ENCODE measurements around the gene WNK4.
"Not testable (repeated sequence)": the region's sequence is repeated elsewhere in the genome, so short reads cannot be mapped to it uniquely, and the experiment has no call there.

Gene WNK4

DNA sequence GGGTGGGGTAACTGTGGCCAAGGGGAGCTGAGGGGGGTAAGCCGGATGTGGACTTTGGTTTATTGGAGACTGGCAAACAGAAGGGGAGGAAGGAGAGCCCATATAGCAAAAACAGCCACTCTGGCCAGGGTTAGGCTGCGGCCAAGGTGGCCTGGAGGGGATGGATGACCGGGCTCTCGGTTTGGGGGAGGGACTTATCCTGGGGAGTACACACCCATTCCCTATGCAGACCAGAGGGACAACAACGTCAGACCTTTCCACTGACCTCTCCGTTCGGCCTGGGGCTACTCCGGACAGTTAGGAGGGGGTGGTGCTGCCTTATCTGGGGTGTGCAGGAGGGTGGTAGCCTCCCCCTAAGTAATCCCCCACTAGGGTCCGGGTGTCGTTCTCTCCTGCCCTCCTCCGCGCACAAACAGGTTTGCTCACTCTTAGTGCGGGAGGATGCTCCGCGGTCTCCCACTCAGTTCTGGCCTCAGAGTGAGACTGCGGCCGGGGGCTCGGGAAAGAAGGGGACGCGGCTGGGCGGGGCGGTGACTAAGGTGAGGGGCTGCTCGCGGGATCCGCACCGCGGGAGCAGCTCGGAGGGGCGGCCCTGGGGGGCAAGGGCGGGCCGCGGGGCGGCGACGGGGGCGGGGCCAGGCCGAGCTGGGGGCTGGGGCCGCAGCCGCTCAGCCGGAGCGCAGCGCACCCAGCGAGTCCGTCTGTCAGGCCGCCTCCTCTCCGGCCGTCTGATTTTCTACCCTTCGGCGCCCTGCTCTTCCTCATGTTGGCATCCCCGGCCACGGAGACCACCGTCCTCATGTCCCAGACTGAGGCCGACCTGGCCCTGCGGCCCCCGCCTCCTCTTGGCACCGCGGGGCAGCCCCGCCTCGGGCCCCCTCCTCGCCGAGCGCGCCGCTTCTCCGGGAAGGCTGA, at the start of gene WNK4:
TSS of gene WNK4 (plus strand) at position 675 of the 915 bp plus-strand sequence. CDS start at position 764, 89 bp downstream.
- Histone ChIP-seq H3K9ac (ENCODE audit: low read depth in 1 of 2, low read length in 2 of 2) (peak within 1 kb of the TSS; percentile 70 to 82), H3K27ac (ENCODE audit: low read depth in 2 of 2, low read length in 2 of 2) (peak within 1 kb of the TSS; percentile 92 to 94), H3K36me3 (ENCODE audit: control insufficient read depth in 2 of 2, insufficient read depth in 2 of 2, low read length in 2 of 2) (peaks cover 22 to 35% of the 10 kb centered on the region in 2 donors), H3K27me3 (ENCODE audit: control insufficient read depth in 2 of 2, insufficient read depth in 2 of 2, low read length in 2 of 2) (peaks cover 9 to 29% of the 10 kb centered on the region in 2 donors), H3K4me1 (ENCODE audit: control insufficient read depth in 2 of 2, insufficient read depth in 2 of 2, low read length in 2 of 2) (peaks cover 28% of the 10 kb centered on the region in 2 donors), H3K9me3 (ENCODE audit: control insufficient read depth in 2 of 2, low read length in 2 of 2) (no peaks in the 10 kb centered on the region), H3K4me3 (ENCODE audit: low read length in 2 of 2) (peak within 1 kb of the TSS; percentile 79 to 85)

DNA sequence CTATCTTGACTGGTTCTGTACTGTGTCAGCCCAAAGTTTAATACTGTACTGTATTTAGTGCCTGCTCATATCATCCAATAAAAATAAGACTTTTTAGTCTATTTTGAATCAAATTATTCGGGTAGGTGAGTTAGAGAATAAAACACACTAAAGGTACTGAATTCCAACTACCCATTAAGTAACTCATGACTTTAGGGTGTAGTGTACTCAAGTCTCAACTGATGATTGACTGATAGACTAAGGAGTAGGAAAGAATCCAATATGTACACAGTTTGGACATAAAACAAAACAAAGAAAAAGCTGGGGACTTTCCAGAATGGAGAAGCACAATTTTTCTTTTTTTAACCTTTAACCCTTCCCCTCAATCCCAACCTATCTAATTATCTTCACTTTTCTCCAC, 39.7 kb upstream of the WNK4 start:
- Histone ChIP-seq H3K27me3 (ENCODE audit: control insufficient read depth in 2 of 2, insufficient read depth in 2 of 2, low read length in 2 of 2) (no peaks in the 10 kb centered on the region), H3K4me3 (ENCODE audit: low read length in 2 of 2) (no peak overlapping the region), H3K4me1 (ENCODE audit: control insufficient read depth in 2 of 2, insufficient read depth in 2 of 2, low read length in 2 of 2) (peaks cover 8 to 11% of the 10 kb centered on the region in 2 donors), H3K9me3 (ENCODE audit: control insufficient read depth in 2 of 2, low read length in 2 of 2) (no peaks in the 10 kb centered on the region), H3K9ac (ENCODE audit: low read depth in 1 of 2, low read length in 2 of 2) (no peak overlapping the region), H3K36me3 (ENCODE audit: control insufficient read depth in 2 of 2, insufficient read depth in 2 of 2, low read length in 2 of 2) (no peaks in the 10 kb centered on the region), H3K27ac (ENCODE audit: low read depth in 2 of 2, low read length in 2 of 2) (no peak overlapping the region)

DNA sequence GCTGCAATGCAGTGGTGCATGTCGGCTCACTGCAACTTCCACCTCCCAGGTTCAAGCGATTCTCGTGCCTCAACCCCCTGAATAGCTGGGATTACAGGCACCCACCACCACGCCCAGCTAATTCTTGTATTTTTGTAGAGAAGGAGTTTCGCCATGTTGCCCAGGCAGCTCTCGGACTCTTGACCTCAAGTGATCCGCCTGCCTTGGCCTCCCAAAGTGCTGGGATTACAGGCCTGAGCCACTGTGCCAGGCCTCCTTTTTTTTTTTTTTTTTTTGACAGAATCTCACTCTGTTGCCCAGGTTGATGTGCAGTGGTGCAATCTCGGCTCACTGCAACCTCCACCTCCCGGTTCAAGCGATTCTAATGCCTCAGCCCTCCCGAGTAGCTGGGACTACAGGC, 37.5 kb upstream of the WNK4 start:
- H3K4me1 ChIP-seq (ENCODE audit: control insufficient read depth in 2 of 2, insufficient read depth in 2 of 2, low read length in 2 of 2), result peaks cover 8 to 11% of the 10 kb centered on the region in 2 donors
- H3K9ac ChIP-seq (ENCODE audit: low read depth in 1 of 2, low read length in 2 of 2); H3K27ac ChIP-seq (ENCODE audit: low read depth in 2 of 2, low read length in 2 of 2); H3K4me3 ChIP-seq (ENCODE audit: low read length in 2 of 2); H3K27me3 ChIP-seq (ENCODE audit: control insufficient read depth in 2 of 2, insufficient read depth in 2 of 2, low read length in 2 of 2); H3K9me3 ChIP-seq (ENCODE audit: control insufficient read depth in 2 of 2, low read length in 2 of 2); H3K36me3 ChIP-seq (ENCODE audit: control insufficient read depth in 2 of 2, insufficient read depth in 2 of 2, low read length in 2 of 2): not testable (repeated sequence)

DNA sequence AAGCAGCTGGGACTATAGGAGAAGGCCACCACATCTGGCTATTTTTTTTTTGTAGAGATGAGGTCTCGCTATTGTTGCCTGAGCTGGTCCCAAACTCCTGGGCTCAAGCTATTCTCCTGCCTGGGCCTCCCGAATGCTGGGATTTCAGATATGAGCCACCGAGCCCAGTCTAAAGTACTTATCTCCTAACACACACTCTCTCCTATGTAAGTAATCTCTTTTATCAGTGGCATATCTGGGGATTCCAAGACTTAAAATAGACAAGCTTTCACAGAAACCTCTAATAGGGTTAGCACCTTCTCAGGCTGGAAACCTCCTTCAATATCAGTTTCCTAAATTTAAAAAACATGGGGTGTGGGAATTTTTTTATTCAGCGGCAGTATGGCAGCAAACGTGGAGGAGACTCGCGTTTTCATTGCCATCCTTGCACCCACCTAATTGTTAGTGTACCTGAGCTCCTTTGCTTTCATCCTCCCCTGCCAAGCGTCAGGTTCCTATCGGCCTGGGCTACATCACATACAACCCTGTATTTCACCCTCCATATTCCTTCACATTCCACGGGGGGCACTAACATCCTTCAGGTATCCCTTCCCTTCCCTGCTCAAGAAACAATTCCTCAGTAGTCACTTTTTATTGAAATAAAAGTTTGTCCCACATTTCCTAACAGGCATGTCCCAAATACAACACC, 36.7 kb upstream of the WNK4 start:
- no peaks in the 10 kb centered on the region for H3K36me3 ChIP-seq (ENCODE audit: control insufficient read depth in 2 of 2, insufficient read depth in 2 of 2, low read length in 2 of 2)
- H3K27ac ChIP-seq (ENCODE audit: low read depth in 2 of 2, low read length in 2 of 2), result peak overlapping the region; percentile 86 to 92
- peak overlapping the region; percentile 83 to 87 for H3K4me3 ChIP-seq (ENCODE audit: low read length in 2 of 2)
- no peaks in the 10 kb centered on the region for H3K9me3 ChIP-seq (ENCODE audit: control insufficient read depth in 2 of 2, low read length in 2 of 2)
- peaks cover 8 to 11% of the 10 kb centered on the region in 2 donors for H3K4me1 ChIP-seq (ENCODE audit: control insufficient read depth in 2 of 2, insufficient read depth in 2 of 2, low read length in 2 of 2)
- H3K27me3 ChIP-seq (ENCODE audit: control insufficient read depth in 2 of 2, insufficient read depth in 2 of 2, low read length in 2 of 2), result no peaks in the 10 kb centered on the region
- peak overlapping the region; percentile 72 to 85 for H3K9ac ChIP-seq (ENCODE audit: low read depth in 1 of 2, low read length in 2 of 2)

DNA sequence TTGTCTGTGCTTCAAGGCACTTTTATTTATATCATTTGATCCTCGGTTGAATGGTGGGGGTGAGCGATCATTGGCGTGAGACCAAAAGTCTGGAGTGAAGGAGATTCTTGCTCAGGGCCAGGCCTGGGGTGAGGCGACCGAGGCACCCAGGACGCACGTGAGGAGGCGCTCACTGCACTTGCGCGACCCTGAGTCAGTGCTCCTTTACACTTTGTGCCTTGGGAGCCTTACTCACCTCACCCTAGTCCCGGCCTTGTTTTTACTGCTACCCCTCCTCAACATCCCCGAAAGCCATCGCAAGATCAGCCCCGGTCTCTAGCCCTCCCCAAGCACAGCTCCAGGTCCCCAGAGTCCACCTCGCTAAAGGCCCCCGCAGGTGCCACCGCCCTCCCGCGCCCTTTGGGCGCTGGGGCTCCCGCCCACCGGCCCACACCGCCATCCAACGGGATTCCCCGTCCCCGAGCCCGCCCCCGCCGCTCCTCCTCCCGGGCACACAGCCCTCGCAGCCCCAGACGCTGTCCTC, 36.1 kb upstream of the WNK4 start:
- H3K9me3 ChIP-seq (ENCODE audit: control insufficient read depth in 2 of 2, low read length in 2 of 2), result no peaks in the 10 kb centered on the region
- H3K27me3 ChIP-seq (ENCODE audit: control insufficient read depth in 2 of 2, insufficient read depth in 2 of 2, low read length in 2 of 2), result no peaks in the 10 kb centered on the region
- H3K36me3 ChIP-seq (ENCODE audit: control insufficient read depth in 2 of 2, insufficient read depth in 2 of 2, low read length in 2 of 2), result no peaks in the 10 kb centered on the region
- H3K4me1 ChIP-seq (ENCODE audit: control insufficient read depth in 2 of 2, insufficient read depth in 2 of 2, low read length in 2 of 2), result peaks cover 8 to 12% of the 10 kb centered on the region in 2 donors
- H3K4me3 ChIP-seq (ENCODE audit: low read length in 2 of 2), result peak overlapping the region; percentile 83 to 87
- peak overlapping the region; percentile 86 to 92 for H3K27ac ChIP-seq (ENCODE audit: low read depth in 2 of 2, low read length in 2 of 2)
- peak overlapping the region; percentile 72 to 85 for H3K9ac ChIP-seq (ENCODE audit: low read depth in 1 of 2, low read length in 2 of 2)

DNA sequence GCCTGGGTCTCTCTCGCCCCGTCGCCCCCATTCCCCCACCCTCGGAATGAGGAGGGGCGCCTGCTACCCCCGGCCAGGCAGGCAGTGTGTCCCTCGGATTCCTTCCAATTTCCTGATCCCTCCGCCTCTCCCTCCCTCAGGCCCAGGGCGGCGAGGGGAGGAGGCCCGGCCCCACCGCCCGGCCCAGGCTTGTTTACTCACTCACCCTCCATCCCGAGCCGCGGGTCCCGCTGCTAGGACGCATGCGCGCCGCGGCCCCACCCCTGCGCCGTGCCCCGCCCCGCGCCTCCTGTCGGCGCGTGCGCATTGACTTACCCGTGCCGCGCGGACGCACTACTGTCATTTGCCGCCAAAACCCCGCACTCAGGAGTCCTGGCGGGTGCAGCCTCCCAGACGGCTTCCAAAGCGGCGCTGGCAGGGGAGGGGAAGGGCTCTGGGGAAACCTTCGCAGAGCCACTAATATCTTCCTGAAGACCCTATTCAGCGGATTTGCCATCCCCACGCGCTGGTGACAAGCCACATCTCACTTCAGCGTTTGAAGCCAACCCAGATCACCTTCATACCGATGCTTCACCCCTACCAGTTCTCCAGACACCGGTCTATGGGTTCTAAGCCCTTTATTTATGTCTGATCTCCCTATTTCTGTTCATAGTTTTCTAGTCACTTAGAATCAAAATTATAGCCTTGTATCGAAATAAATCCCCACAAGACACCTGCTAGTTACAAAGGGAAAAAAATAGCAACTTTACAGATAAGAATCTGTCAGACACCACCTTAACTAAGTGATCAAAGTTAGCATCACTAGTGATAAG, 35.4 kb upstream of the WNK4 start, which contains the start of gene EZH1:
TSS of gene EZH1 (minus strand) at position 235 of the 812 bp plus-strand sequence. CDS start 16,099 bp downstream, outside the sequence.
- Histone ChIP-seq H3K9ac (ENCODE audit: low read depth in 1 of 2, low read length in 2 of 2) (peak within 1 kb of the TSS; percentile 72 to 85), H3K27ac (ENCODE audit: low read depth in 2 of 2, low read length in 2 of 2) (peak within 1 kb of the TSS; percentile 86 to 92), H3K9me3 (ENCODE audit: control insufficient read depth in 2 of 2, low read length in 2 of 2) (no peaks in the 10 kb centered on the region), H3K36me3 (ENCODE audit: control insufficient read depth in 2 of 2, insufficient read depth in 2 of 2, low read length in 2 of 2) (no peaks in the 10 kb centered on the region), H3K27me3 (ENCODE audit: control insufficient read depth in 2 of 2, insufficient read depth in 2 of 2, low read length in 2 of 2) (no peaks in the 10 kb centered on the region), H3K4me3 (ENCODE audit: low read length in 2 of 2) (peak within 1 kb of the TSS; percentile 83 to 87), H3K4me1 (ENCODE audit: control insufficient read depth in 2 of 2, insufficient read depth in 2 of 2, low read length in 2 of 2) (peaks cover 10 to 13% of the 10 kb centered on the region in 2 donors)

DNA sequence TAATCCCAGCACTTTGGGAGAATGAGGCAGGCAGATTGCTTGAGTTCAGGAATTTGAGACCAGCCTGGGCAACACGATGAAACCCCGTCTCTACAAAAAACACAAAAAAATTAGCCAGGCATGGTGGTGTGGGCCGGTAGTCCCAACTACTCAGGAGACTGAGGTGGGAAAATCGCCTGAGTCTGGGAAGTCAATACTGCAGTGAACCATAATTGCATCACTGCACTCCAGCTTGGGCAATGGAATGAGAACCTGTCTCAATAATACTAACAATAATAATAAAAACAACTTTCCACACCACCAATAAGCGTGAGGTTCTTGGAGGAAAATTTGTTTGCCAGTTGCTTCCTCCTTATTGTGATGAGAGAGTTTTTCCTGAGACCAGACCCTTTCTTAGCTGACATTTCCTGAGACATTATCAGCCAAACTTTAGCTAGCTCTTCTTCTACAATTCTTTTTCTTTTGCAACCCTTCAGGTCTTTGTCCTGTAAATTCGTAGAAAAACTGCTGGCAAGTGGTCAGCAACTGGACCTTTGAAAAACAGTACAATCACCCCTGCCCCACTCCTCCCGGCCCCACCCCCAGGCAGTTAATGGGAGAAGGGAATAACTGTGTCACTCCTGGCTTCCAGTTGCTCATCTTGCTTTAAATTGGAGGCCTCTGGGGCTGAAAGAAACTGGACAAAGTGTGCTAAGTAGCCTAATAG, 32.1 kb upstream of the WNK4 start:
- H3K27me3 ChIP-seq (ENCODE audit: control insufficient read depth in 2 of 2, insufficient read depth in 2 of 2, low read length in 2 of 2), result no peaks in the 10 kb centered on the region
- peak overlapping the region in 1 of 2 donors; percentile 20 for H3K27ac ChIP-seq (ENCODE audit: low read depth in 2 of 2, low read length in 2 of 2)
- no peak overlapping the region for H3K9ac ChIP-seq (ENCODE audit: low read depth in 1 of 2, low read length in 2 of 2)
- H3K9me3 ChIP-seq (ENCODE audit: control insufficient read depth in 2 of 2, low read length in 2 of 2), result no peaks in the 10 kb centered on the region
- no peaks in the 10 kb centered on the region for H3K36me3 ChIP-seq (ENCODE audit: control insufficient read depth in 2 of 2, insufficient read depth in 2 of 2, low read length in 2 of 2)
- no peak overlapping the region for H3K4me3 ChIP-seq (ENCODE audit: low read length in 2 of 2)
- peaks cover 10 to 12% of the 10 kb centered on the region in 2 donors for H3K4me1 ChIP-seq (ENCODE audit: control insufficient read depth in 2 of 2, insufficient read depth in 2 of 2, low read length in 2 of 2)

DNA sequence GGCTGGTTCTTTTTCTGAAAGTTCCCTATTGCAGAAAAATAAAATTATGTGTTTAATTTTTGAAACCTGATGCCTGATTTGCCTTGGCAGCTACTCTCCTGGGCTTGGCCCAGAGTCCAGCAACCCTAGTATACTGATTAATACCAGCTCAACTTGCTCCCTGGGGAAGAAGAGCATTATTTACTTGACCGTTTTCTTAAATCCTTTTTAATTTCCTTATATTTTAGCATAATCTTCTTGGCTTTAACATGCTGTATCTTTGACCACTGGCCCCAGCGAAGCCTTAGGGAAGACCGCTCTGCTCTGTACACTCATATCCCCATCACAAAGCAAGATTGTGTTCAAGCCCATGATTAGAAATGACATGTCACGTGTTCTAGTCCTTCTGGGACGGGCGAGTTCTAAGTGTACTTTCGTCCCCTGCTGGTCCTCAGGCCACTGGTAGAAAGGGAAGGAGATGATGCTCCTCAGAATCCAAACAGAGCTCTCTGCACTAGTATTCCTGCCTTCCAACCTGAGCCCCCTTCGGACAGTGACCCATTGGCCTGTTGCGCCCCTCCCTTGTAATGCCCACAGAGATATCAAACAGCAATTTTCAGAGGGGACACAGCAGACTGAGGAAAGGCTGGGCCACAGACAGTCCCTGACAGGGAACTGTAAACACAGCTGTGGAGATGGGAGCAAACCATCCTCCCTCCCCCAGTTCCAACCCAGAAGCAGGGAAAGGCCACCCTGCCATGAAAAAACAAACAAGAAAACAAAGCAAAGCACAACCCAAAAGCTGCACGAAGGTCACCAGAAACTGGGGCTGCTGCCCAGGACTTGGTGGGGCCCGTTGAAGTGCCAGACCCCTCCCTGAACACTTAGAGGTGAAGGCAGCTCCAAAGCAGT, 31.3 kb upstream of the WNK4 start:
- Histone ChIP-seq H3K27ac (ENCODE audit: low read depth in 2 of 2, low read length in 2 of 2) (peak overlapping the region; percentile 49 to 60), H3K9ac (ENCODE audit: low read depth in 1 of 2, low read length in 2 of 2) (no peak overlapping the region), H3K27me3 (ENCODE audit: control insufficient read depth in 2 of 2, insufficient read depth in 2 of 2, low read length in 2 of 2) (no peaks in the 10 kb centered on the region), H3K4me1 (ENCODE audit: control insufficient read depth in 2 of 2, insufficient read depth in 2 of 2, low read length in 2 of 2) (peaks cover 2 to 7% of the 10 kb centered on the region in 2 donors), H3K9me3 (ENCODE audit: control insufficient read depth in 2 of 2, low read length in 2 of 2) (no peaks in the 10 kb centered on the region), H3K36me3 (ENCODE audit: control insufficient read depth in 2 of 2, insufficient read depth in 2 of 2, low read length in 2 of 2) (no peaks in the 10 kb centered on the region), H3K4me3 (ENCODE audit: low read length in 2 of 2) (no peak overlapping the region)

Measured in mucosa of rectum (tissue), 2 donors.